HEK293 (cell line): ENCODE data around the gene CLDN24.

Experiments used
- HOXD13 ChIP-seq: sonication (generic); formaldehyde crosslinking; IDR thresholded peaks from 2 replicates; pipeline ENCODE4 v1.8.0; 2022; ENCODE audit warnings: missing genetic modification reagents, borderline replicate concordance
- PRDM10 ChIP-seq: fragments of 450-650 bp; formaldehyde crosslinking; IDR thresholded peaks from 2 replicates; pipeline ENCODE4 v1.5.1; 2016; ENCODE audit warnings: missing biosample characterization, missing genetic modification characterization
- ZNF549 ChIP-seq: fragments of 450-650 bp; IDR thresholded peaks from 2 replicates; pipeline ENCODE4 v1.5.1; 2018; ENCODE audit warnings: missing biosample characterization, missing genetic modification characterization, mild to moderate bottlenecking, inconsistent platforms, moderate library complexity

DNA sequence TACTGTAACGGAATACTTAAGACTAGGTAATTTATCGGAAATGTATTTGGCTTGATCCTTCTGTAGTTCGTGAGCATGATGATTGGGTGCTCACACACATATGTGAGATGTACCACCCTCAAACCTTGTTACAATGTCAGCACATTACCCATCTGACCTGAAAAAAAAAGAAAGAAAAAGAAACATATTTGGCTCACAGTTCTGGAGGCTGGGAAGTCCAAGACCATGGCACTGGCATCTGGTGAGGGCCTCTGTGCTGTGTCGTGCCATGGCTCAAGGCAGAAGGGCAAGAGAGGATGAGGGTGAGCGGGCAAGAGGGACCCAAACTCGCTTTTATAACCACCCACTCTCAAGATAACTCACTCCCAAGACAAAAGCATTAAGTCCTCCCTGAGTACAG is 7.0 kb upstream of the CLDN24 start:
- TF ChIP-seq ZNF549 (tag by site-specific recombination), result no peak
- TF ChIP-seq PRDM10 (tag by site-specific recombination), result no peak
- TF ChIP-seq HOXD13, result no peak
